Neural progenitor cell (in vitro differentiated cells): ENCODE measurements around the gene SNAI3. TPM values are rescaled to one million over a fixed set of nuclear protein-coding genes. Genes with fewer than 3 reads are reported as not detected.

Experiments used
- DNase-seq: peaks from one replicate; pipeline ENCODE4 v3.0.0-alpha.2; 2016; ENCODE audit warnings: low spot score
- H2AFZ ChIP-seq: fragments of 200-600 bp; sonication (generic); replicated peaks from 2 replicates; pipeline ENCODE4 v1.6.1; 2016; ENCODE audit warnings: antibody characterized with exemption
- H3F3A ChIP-seq: fragments of 200-600 bp; sonication (generic); 2 replicates; pipeline ENCODE4 v1.6.1; 2016; ENCODE audit warnings: antibody characterized with exemption, low read depth
- H3K27ac ChIP-seq: fragments of 200-600 bp; sonication (generic); 2 replicates; pipeline ENCODE4 v1.5.1; 2016; ENCODE audit warnings: mild to moderate bottlenecking
- H3K27me3 ChIP-seq: fragments of 200-600 bp; sonication (generic); 2 replicates; pipeline ENCODE4 v1.6.1; 2016; ENCODE audit warnings: mild to moderate bottlenecking, moderate library complexity
- H3K36me3 ChIP-seq: fragments of 200-600 bp; sonication (generic); 2 replicates; pipeline ENCODE4 v1.5.1; 2016
- H3K4me1 ChIP-seq: fragments of 200-600 bp; sonication (generic); 2 replicates; pipeline ENCODE4 v1.6.1; 2016; ENCODE audit warnings: mixed run types
- H3K4me2 ChIP-seq: fragments of 200-600 bp; sonication (generic); 2 replicates; pipeline ENCODE4 v1.6.1; 2016
- H3K4me3 ChIP-seq: fragments of 200-600 bp; sonication (generic); 2 replicates; pipeline ENCODE4 v1.5.1; 2016
- H3K79me2 ChIP-seq: fragments of 200-600 bp; sonication (generic); 2 replicates; pipeline ENCODE4 v1.6.1; 2016; ENCODE audit warnings: low read depth
- H3K9ac ChIP-seq: fragments of 200-600 bp; sonication (generic); 2 replicates; pipeline ENCODE4 v1.6.1; 2016
- H3K9me3 ChIP-seq: fragments of 200-600 bp; sonication (generic); 2 replicates; pipeline ENCODE4 v1.5.1; 2016; ENCODE audit warnings: low read depth
- H4K20me1 ChIP-seq: fragments of 200-600 bp; sonication (generic); 2 replicates; pipeline ENCODE4 v1.6.1; 2016; ENCODE audit warnings: low read depth
- H3K27ac Mint-ChIP-seq: 3 replicates; pipeline ENCODE4 v1.8.0; 2021; ENCODE audit warnings: mixed read lengths
- H3K27me3 Mint-ChIP-seq: 2 replicates; pipeline ENCODE4 v1.8.0; 2022; ENCODE audit warnings: low read depth, mild to moderate bottlenecking, inconsistent platforms, moderate library complexity, mixed read lengths; ENCODE audit not compliant: insufficient read depth
- H3K36me3 Mint-ChIP-seq: 3 replicates; pipeline ENCODE4 v1.8.0; 2021; ENCODE audit warnings: mixed read lengths
- H3K4me1 Mint-ChIP-seq: 3 replicates; pipeline ENCODE4 v1.8.0; 2021; ENCODE audit warnings: mixed read lengths
- H3K4me3 Mint-ChIP-seq: 3 replicates; pipeline ENCODE4 v1.8.0; 2021; ENCODE audit warnings: mild to moderate bottlenecking, moderate library complexity, mixed read lengths
- H3K9me3 Mint-ChIP-seq: 3 replicates; pipeline ENCODE4 v1.8.0; 2020; ENCODE audit warnings: mixed read lengths
- EZH2 ChIP-seq: fragments of 200-600 bp; sonication (generic); IDR thresholded peaks from 2 replicates; pipeline ENCODE4 v1.6.1; 2017; ENCODE audit warnings: antibody characterized with exemption, mild to moderate bottlenecking, moderate library complexity
- EZH2phosphoT487 ChIP-seq: fragments of 200-600 bp; sonication (generic); IDR thresholded peaks from 2 replicates; pipeline ENCODE4 v1.6.1; 2017; ENCODE audit warnings: antibody characterized with exemption
- total RNA-seq: library from RNA; depleted of rRNA; stranded (reverse); fragments of >200 nt; gene quantifications from 2 replicates; pipeline ENCODE4 v1.2.3, GENCODE V29; 2015; ENCODE audit warnings: low replicate concordance
- TF ChIP-seq, protein P1 (sequence below): fragments of 200-600 bp; sonication (generic); IDR thresholded peaks from 2 replicates; pipeline ENCODE4 v1.5.1; 2017; ENCODE audit warnings: antibody characterized with exemption, mild to moderate bottlenecking

The SNAI3 gene
- total RNA-seq, 1 donor from 2014 or later: not detected

GRCh38 chr16:88665148-88665547 is 21.2 kb downstream of the SNAI3 start:
- Histone ChIP-seq H3K79me2 (peaks cover 38% of the 10 kb centered on the region), H3K4me1 (peaks cover 4% of the 10 kb centered on the region), H3K27ac (no peak overlapping the region), H3F3A (peaks cover 7% of the 10 kb centered on the region), H3K4me3 (no peak overlapping the region), H3K27me3 (no peaks in the 10 kb centered on the region), H2AFZ (no peak overlapping the region), H3K9ac (no peak overlapping the region), H3K4me2 (no peak overlapping the region), H3K36me3 (no peaks in the 10 kb centered on the region), H3K9me3 (no peaks in the 10 kb centered on the region), H4K20me1 (peaks cover 18% of the 10 kb centered on the region)
- no peak for DNase-seq
- H3K9me3 Mint-ChIP-seq: no peaks in the 10 kb centered on the region
- H3K4me1 Mint-ChIP-seq: peaks cover 21% of the 10 kb centered on the region
- no peaks in the 10 kb centered on the region for H3K27me3 Mint-ChIP-seq
- peaks cover 5% of the 10 kb centered on the region for H3K36me3 Mint-ChIP-seq
- no peak overlapping the region for H3K27ac Mint-ChIP-seq
- peak overlapping the region; percentile 89 for H3K4me3 Mint-ChIP-seq
- no peak for TF ChIP-seq EZH2phosphoT487
- no peak for TF ChIP-seq EZH2
- TF ChIP-seq, protein P1, sequence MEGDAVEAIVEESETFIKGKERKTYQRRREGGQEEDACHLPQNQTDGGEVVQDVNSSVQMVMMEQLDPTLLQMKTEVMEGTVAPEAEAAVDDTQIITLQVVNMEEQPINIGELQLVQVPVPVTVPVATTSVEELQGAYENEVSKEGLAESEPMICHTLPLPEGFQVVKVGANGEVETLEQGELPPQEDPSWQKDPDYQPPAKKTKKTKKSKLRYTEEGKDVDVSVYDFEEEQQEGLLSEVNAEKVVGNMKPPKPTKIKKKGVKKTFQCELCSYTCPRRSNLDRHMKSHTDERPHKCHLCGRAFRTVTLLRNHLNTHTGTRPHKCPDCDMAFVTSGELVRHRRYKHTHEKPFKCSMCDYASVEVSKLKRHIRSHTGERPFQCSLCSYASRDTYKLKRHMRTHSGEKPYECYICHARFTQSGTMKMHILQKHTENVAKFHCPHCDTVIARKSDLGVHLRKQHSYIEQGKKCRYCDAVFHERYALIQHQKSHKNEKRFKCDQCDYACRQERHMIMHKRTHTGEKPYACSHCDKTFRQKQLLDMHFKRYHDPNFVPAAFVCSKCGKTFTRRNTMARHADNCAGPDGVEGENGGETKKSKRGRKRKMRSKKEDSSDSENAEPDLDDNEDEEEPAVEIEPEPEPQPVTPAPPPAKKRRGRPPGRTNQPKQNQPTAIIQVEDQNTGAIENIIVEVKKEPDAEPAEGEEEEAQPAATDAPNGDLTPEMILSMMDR: no peak

- Mint-ChIP-seq H3K4me1 (peaks cover 25% of the 10 kb centered on the region), H3K27me3 (peaks cover 4% of the 10 kb centered on the region), H3K27ac (no peak within 1 kb of the TSS), H3K9me3 (no peaks in the 10 kb centered on the region), H3K4me3 (peak within 1 kb of the TSS; percentile 89), H3K36me3 (no peaks in the 10 kb centered on the region)
- TF ChIP-seq, protein P1: peak; percentile 7
- TF ChIP-seq EZH2phosphoT487: no peak
- TF ChIP-seq EZH2: peak; percentile 28
- peak within 1 kb of the TSS; percentile 68 for H3K9ac ChIP-seq
- peak within 1 kb of the TSS; percentile 76 for H3K4me3 ChIP-seq
- H3F3A ChIP-seq: peaks cover 10% of the 10 kb centered on the region
- DNase-seq: peak; percentile 99
- no peaks in the 10 kb centered on the region for H3K9me3 ChIP-seq
- no peaks in the 10 kb centered on the region for H3K36me3 ChIP-seq
- H3K27me3 ChIP-seq: no peaks in the 10 kb centered on the region
- peaks cover 33% of the 10 kb centered on the region for H4K20me1 ChIP-seq
- peaks cover 4% of the 10 kb centered on the region for H3K4me1 ChIP-seq
- peak within 1 kb of the TSS; percentile 95 for H3K4me2 ChIP-seq
- H2AFZ ChIP-seq: peak within 1 kb of the TSS; percentile 79
- peak within 1 kb of the TSS; percentile 76 for H3K27ac ChIP-seq
- peaks cover 53% of the 10 kb centered on the region for H3K79me2 ChIP-seq
Measured at GRCh38 chr16:88662843-88663606, 23.3 kb downstream of the SNAI3 start, which contains the start of gene MVD. Gene MVD (minus strand): TSS chr16:88663091. CDS start chr16:88663080, 11 bp downstream.

DNA sequence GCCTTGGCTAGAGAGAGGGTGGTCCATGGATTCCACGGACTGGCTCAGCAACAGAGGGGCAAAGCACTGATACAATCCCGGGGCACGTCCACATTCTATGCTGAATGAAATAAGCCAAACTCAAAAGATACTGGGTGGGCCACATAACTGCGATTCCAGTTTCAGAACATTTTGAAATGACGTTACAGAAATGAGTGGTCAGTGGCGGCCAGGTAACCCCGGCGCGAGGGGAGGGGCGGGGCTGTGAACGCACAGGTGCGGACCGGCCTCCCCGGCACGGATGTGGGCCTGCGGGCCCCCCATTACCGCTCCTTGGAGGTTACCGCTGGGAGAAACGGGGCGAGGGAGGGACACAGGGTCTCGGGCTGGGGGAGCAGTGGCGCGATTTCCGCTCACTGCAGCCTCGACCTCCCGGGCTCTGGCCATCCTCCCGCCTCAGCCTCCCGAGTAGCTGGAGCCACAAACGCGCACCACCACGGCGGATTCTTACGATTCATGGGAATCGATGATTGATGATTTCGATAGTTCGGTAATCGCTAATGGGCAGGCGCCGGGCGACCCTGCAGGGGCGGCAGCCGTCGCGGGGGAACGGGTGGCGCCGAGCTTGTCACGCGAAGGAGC is 24.0 kb downstream of the SNAI3 start:
- H3K9me3 ChIP-seq: no peaks in the 10 kb centered on the region
- H3K4me3 ChIP-seq: peak overlapping the region; percentile 76
- peak overlapping the region; percentile 70 for H2AFZ ChIP-seq
- peaks cover 39% of the 10 kb centered on the region for H4K20me1 ChIP-seq
- H3K4me1 ChIP-seq: peaks cover 4% of the 10 kb centered on the region
- peak overlapping the region; percentile 89 for H3K4me3 Mint-ChIP-seq
- peaks cover 4% of the 10 kb centered on the region for H3K27me3 Mint-ChIP-seq
- peaks cover 23% of the 10 kb centered on the region for H3K4me1 Mint-ChIP-seq
- peaks cover 7% of the 10 kb centered on the region for H3F3A ChIP-seq
- H3K36me3 ChIP-seq: no peaks in the 10 kb centered on the region
- TF ChIP-seq EZH2: no peak
- TF ChIP-seq, protein P1: peak; percentile 2
- DNase-seq: peak; percentile 49
- H3K27ac ChIP-seq: peak overlapping the region; percentile 76
- peak overlapping the region; percentile 92 for H3K4me2 ChIP-seq
- no peak overlapping the region for H3K27ac Mint-ChIP-seq
- peaks cover 53% of the 10 kb centered on the region for H3K79me2 ChIP-seq
- H3K27me3 ChIP-seq: no peaks in the 10 kb centered on the region
- H3K9ac ChIP-seq: peak overlapping the region; percentile 68
- no peaks in the 10 kb centered on the region for H3K9me3 Mint-ChIP-seq
- no peaks in the 10 kb centered on the region for H3K36me3 Mint-ChIP-seq
